Breast epithelium (tissue), 3 donors: ENCODE data around the gene SEPTIN8.

Experiments used
- CTCF ChIP-seq, 3 donors: fragments of 450-650 bp; IDR thresholded peaks; one replicate each; pipeline ENCODE4 v1.5.1; 2016 to 2017; ENCODE audit warnings: antibody characterized with exemption in 3 of 3, mild to moderate bottlenecking in 3 of 3, moderate library complexity in 3 of 3
- POLR2A ChIP-seq: fragments of 450-650 bp; IDR thresholded peaks from one replicate; pipeline ENCODE4 v1.6.1; 2016; ENCODE audit warnings: antibody characterized with exemption, mild to moderate bottlenecking, moderate library complexity

GRCh38 chr5:132725745-132726144 lies 51.3 kb downstream of the SEPTIN8 start:
- TF ChIP-seq POLR2A (no peak), CTCF (IDR thresholded peaks at IDR 0.05) (no peak)
